Endothelial cell of umbilical vein (primary cell): ENCODE measurements around the gene VRTN. TPM values are rescaled to one million over a fixed set of nuclear protein-coding genes. Genes with fewer than 3 reads are reported as not detected.

Experiments used
- BruUV-seq: library from RNA; stranded (reverse); fragments of 400-500 nt; replicated peaks from 2 replicates; lab custom pipeline; 2021; lab: Mats Ljungman, UMichigan
- CTCF ChIA-PET: fragments of 300-600, 350-600 bp; sonication (Branson Sonifier 250); formaldehyde crosslinking; loops from one replicate; lab custom pipeline; 2021; ENCODE audit warnings: antibody characterized with exemption, inconsistent platforms; lab: Charles Lee
- POLR2A ChIA-PET: fragments of 300-600, 350-600 bp; sonication (Branson Sonifier 250); formaldehyde crosslinking; loops from one replicate; lab custom pipeline; 2021; ENCODE audit warnings: antibody characterized with exemption, inconsistent platforms; lab: Charles Lee
- DNase-seq: peaks from one replicate; pipeline ENCODE4 v3.0.0-alpha.2; 2011; ENCODE audit warnings: low read depth, low spot score
- FAIRE-seq: peaks from 2 replicates; lab custom pipeline; 2011; peaks lifted over from hg19 to GRCh38; lab: Jason Lieb, UNC
- H2AFZ ChIP-seq: 2 replicates; pipeline ENCODE4 v1.6.0; 2012; ENCODE audit warnings: low read depth, low read length, control low read depth, inconsistent platforms
- H3K27ac ChIP-seq: 2 replicates; pipeline ENCODE4 v1.5.1; 2011; ENCODE audit warnings: low read depth, mild to moderate bottlenecking, control low read depth, low read length, moderate library complexity; ENCODE audit not compliant: insufficient read depth
- H3K27me3 ChIP-seq, 2 experiments: 2 replicates each; pipeline versions ENCODE4 v1.6.0 to v1.6.1; 2011; ENCODE audit warnings: low read length in 2 of 2, mixed read lengths in 1 of 2; ENCODE audit not compliant: control insufficient read depth in 2 of 2, insufficient read depth in 2 of 2
- H3K36me3 ChIP-seq, 2 experiments: 2 replicates in 1 of 2; 3 replicates in 1 of 2; pipeline ENCODE4 v1.5.1; 2011; ENCODE audit warnings: low read length in 2 of 2, mild to moderate bottlenecking in 1 of 2, moderate library complexity in 1 of 2; ENCODE audit not compliant: control insufficient read depth in 2 of 2, insufficient read depth in 2 of 2; ENCODE audit errors: extremely low read depth in 1 of 2
- H3K4me1 ChIP-seq: 3 replicates; pipeline ENCODE4 v1.5.1; 2011; ENCODE audit warnings: mild to moderate bottlenecking, low read length; ENCODE audit not compliant: control insufficient read depth, insufficient read depth; ENCODE audit errors: extremely low read depth
- H3K4me2 ChIP-seq: 2 replicates; pipeline ENCODE4 v1.6.1; 2011; ENCODE audit warnings: low read length, control low read depth, mixed read lengths; ENCODE audit not compliant: insufficient read depth
- H3K4me3 ChIP-seq, 3 experiments: fragments of 200-600 bp in 1 of 3; sonication (generic), shearing (Covaris generic) in 1 of 3; replicated peaks in 1 of 3; 2 replicates each; pipeline ENCODE4 v1.5.1; 2011 to 2016; ENCODE audit warnings: control low read depth in 3 of 3, low read length in 3 of 3, mild to moderate bottlenecking in 2 of 3, inconsistent platforms in 1 of 3, low read depth in 1 of 3, moderate library complexity in 1 of 3; ENCODE audit not compliant: insufficient read depth in 1 of 3
- H3K79me2 ChIP-seq: 2 replicates; pipeline ENCODE4 v1.6.0; 2012; ENCODE audit warnings: low read length, inconsistent platforms; ENCODE audit not compliant: control insufficient read depth, insufficient read depth
- H3K9ac ChIP-seq: replicated peaks from 2 replicates; pipeline ENCODE3; 2011; ENCODE audit warnings: low read length, control low read depth; ENCODE audit not compliant: insufficient read depth; ENCODE audit errors: extremely low read depth
- H3K9me1 ChIP-seq: replicated peaks from 3 replicates; pipeline ENCODE4 v1.6.0; 2011; ENCODE audit warnings: mild to moderate bottlenecking, low read length; ENCODE audit not compliant: control insufficient read depth, insufficient read depth; ENCODE audit errors: extremely low read depth
- H3K9me3 ChIP-seq: replicated peaks from 2 replicates; pipeline ENCODE4 v1.5.1; 2012; ENCODE audit warnings: low read length, inconsistent platforms; ENCODE audit not compliant: control insufficient read depth, insufficient read depth
- H4K20me1 ChIP-seq: replicated peaks from 2 replicates; pipeline ENCODE3; 2011; ENCODE audit warnings: mild to moderate bottlenecking, low read length; ENCODE audit not compliant: control insufficient read depth, insufficient read depth; ENCODE audit errors: extremely low read depth
- EZH2 ChIP-seq: IDR thresholded peaks from 2 replicates; pipeline ENCODE4 v1.6.1; 2012; ENCODE audit warnings: borderline replicate concordance, low read depth, mild to moderate bottlenecking, moderate library complexity, low read length, inconsistent platforms; ENCODE audit not compliant: severe bottlenecking
- FOS ChIP-seq: IDR thresholded peaks from 2 replicates; pipeline ENCODE4 v1.6.1; 2011; ENCODE audit warnings: mild to moderate bottlenecking, low read length, moderate library complexity, borderline replicate concordance; ENCODE audit not compliant: insufficient read depth
- GATA2 ChIP-seq: IDR thresholded peaks from 2 replicates; pipeline ENCODE4 v1.7.0; 2011; ENCODE audit warnings: low read depth, mild to moderate bottlenecking, moderate library complexity, mixed read lengths, low read length; ENCODE audit not compliant: insufficient read length, insufficient read depth
- JUN ChIP-seq: IDR thresholded peaks from 2 replicates; pipeline ENCODE4 v1.6.1; 2011; ENCODE audit warnings: borderline replicate concordance, low read depth; ENCODE audit not compliant: insufficient read length, insufficient read depth
- MYC ChIP-seq: IDR thresholded peaks from one replicate; pipeline ENCODE4 v1.6.1; 2011; ENCODE audit warnings: mild to moderate bottlenecking, low read depth, low read length
- POLR2A ChIP-seq: IDR thresholded peaks from 2 replicates; pipeline ENCODE4 v1.6.1; 2012; ENCODE audit warnings: low read depth, mild to moderate bottlenecking, control low read depth, low read length
- POLR2AphosphoS5 ChIP-seq: IDR thresholded peaks from 2 replicates; pipeline ENCODE4 v1.6.1; 2012; ENCODE audit warnings: low read depth, mild to moderate bottlenecking, control low read depth, low read length, moderate library complexity; ENCODE audit not compliant: insufficient read depth
- dilution Hi-C: fragments of 300-500 bp; cut with MboI; formaldehyde crosslinking; loops from one replicate; pipeline ENCODE4 v1.15.0; 2019; ENCODE audit warnings: low sequenced_read_pairs; ENCODE audit not compliant: extremely low pct_ligation_motif_present
- intact Hi-C: fragments of 100-400 bp; cut with micrococcal nuclease; formaldehyde crosslinking; loops from one replicate; pipeline ENCODE4 v1.10.0; 2022
- polyA plus RNA-seq, 4 experiments: library from polyadenylated mRNA; depleted of rRNA in 3 of 4; stranded (reverse) in 3 of 4; unstranded in 1 of 4; fragments of >200 nt; gene quantifications; 2 replicates each; pipeline versions ENCODE4 v1.2.1 to v1.2.3, GENCODE V29; 2011 to 2012; ENCODE audit warnings: missing spikeins in 1 of 4
- total RNA-seq: library from RNA; stranded (reverse); gene quantifications from 2 replicates; pipeline ENCODE4 v1.2.3, GENCODE V29; 2021
- TF ChIP-seq, protein P1 (sequence below), 2 donors: IDR thresholded peaks; 1 replicate in 1 of 2; 2 replicates in 1 of 2; pipeline ENCODE4 v1.5.1; 2011; ENCODE audit warnings: low read length in 2 of 2, mild to moderate bottlenecking in 2 of 2, moderate library complexity in 2 of 2, control low read depth in 1 of 2, inconsistent platforms in 1 of 2, low read depth in 1 of 2; ENCODE audit not compliant: insufficient read depth in 1 of 2; ENCODE audit errors: extremely low read depth in 1 of 2
- TF ChIP-seq, protein P2 (sequence below): IDR thresholded peaks from 2 replicates; pipeline ENCODE4 v1.6.1; 2011; ENCODE audit not compliant: insufficient read depth, insufficient read length

The VRTN gene
- total and polyA plus RNA-seq, 2 donors (not counting 3 experiments of a cell fraction or from before 2014, with no cell fraction given), result 0.03 TPM; not detected in 1

DNA sequence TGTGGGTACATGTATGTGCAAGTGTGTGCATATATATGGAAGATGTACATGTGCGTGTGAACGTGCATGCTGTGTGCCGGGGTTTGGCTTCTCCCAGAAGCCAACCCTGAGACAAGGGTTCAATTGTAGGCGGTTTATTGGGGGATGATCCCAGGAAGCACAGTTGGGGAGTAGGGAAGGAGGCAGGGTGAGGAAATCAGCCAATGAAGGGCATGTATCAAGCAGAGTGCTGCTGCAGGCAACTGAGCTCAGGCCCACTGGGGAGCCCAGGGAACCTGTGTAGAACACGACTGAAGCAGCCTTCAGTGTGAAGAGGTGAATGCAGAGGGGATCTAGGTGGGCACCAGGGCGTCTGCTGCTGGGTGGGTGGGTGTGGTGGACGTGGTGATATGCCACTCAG is 56.2 kb downstream of the VRTN start:
- TF ChIP-seq, protein P1, sequence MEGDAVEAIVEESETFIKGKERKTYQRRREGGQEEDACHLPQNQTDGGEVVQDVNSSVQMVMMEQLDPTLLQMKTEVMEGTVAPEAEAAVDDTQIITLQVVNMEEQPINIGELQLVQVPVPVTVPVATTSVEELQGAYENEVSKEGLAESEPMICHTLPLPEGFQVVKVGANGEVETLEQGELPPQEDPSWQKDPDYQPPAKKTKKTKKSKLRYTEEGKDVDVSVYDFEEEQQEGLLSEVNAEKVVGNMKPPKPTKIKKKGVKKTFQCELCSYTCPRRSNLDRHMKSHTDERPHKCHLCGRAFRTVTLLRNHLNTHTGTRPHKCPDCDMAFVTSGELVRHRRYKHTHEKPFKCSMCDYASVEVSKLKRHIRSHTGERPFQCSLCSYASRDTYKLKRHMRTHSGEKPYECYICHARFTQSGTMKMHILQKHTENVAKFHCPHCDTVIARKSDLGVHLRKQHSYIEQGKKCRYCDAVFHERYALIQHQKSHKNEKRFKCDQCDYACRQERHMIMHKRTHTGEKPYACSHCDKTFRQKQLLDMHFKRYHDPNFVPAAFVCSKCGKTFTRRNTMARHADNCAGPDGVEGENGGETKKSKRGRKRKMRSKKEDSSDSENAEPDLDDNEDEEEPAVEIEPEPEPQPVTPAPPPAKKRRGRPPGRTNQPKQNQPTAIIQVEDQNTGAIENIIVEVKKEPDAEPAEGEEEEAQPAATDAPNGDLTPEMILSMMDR (IDR thresholded peaks at IDR 0.05; ENCODE audit: extremely low read depth in 1 of 2, insufficient read depth in 1 of 2, low read depth in 1 of 2, low read length in 2 of 2), result no peak
- TF ChIP-seq FOS, result no peak
- TF ChIP-seq MYC, result no peak
- TF ChIP-seq, protein P2, sequence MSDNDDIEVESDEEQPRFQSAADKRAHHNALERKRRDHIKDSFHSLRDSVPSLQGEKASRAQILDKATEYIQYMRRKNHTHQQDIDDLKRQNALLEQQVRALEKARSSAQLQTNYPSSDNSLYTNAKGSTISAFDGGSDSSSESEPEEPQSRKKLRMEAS, result no peak
- TF ChIP-seq POLR2AphosphoS5, result no peak
- no peak for TF ChIP-seq GATA2
- TF ChIP-seq POLR2A, result no peak
- TF ChIP-seq JUN, result no peak
- TF ChIP-seq EZH2, result no peak
- H3K9me1 ChIP-seq, result no peaks in the 10 kb centered on the region
- no TSS peak for BruUV-seq
- no peaks in the 10 kb centered on the region for H3K36me3 ChIP-seq
- H3K9ac ChIP-seq, result no peak overlapping the region
- no peaks in the 10 kb centered on the region for H4K20me1 ChIP-seq
- peaks cover 3 to 8% of the 10 kb centered on the region in 2 experiments for H3K27me3 ChIP-seq
- H3K9me3 ChIP-seq, result no peaks in the 10 kb centered on the region
- peaks cover 5% of the 10 kb centered on the region for H3K4me1 ChIP-seq
- CTCF ChIA-PET, result interaction anchor here (0.8 to 1.4 kb wide), 2 partner anchors 10 to 12 kb away, joined by 3 read pairs; no protein-coding TSS in a partner anchor
- dilution Hi-C loops (no loop called here), intact Hi-C loops (no loop called here)
- H3K27ac ChIP-seq, result no peak overlapping the region
- POLR2A ChIA-PET, result no interaction called here
- H3K79me2 ChIP-seq, result no peaks in the 10 kb centered on the region
- H3K4me2 ChIP-seq, result no peak overlapping the region
- no peak for DNase-seq
- H3K4me3 ChIP-seq, result no peak overlapping the region
- no peak overlapping the region for H2AFZ ChIP-seq
- FAIRE-seq, result no peak
